ENCODE results near the gene CSH2.
"Not testable (repeated sequence)": the region's sequence is repeated elsewhere in the genome, so short reads cannot be mapped to it uniquely, and the experiment has no call there.

Gene CSH2

DNA sequence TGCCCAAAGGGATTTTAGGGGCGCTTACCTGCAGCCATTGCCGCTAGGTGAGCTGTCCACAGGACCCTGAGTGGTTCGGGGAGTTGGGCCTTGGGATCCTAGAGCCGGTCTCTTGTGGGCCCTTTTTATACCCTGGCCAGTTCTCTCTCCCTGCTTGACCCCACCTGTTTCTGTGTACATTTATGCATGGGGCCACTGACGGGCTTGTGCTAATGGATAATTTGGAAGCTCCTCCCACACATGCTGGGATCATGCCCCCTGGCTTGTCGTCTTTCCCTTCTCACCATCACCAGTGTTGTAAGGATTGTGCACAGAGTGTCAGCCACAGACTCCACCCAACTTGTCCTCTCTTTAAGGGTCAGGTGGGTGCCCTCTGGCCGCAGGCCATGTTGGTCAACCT lies at the start of gene CSH2:
Gene CSH2, minus strand, starts transcription at position 101 of the 400 bp plus-strand sequence. Its CDS starts 63 bp downstream, at position 38.
- not testable (repeated sequence) for DNase-seq

DNA sequence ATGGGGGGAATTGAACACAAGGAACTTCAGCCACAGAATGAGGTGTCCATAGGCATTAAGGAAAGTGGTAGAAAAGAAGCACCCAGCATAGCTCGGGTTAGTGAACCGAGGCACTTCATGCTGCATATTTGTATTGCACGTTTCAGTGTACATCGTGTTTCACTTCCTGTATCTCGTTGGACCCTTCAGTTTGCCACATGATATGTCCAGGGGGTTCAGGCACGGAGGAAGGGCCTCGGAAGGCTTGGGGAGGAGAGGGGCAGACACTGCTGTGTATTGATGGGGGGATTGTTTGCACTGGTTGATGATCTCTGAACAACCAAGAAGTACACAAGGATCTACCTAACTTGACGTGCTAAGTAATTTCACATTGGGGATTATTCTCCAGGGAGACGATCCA lies 48.9 kb upstream of the CSH2 start:
- not testable (repeated sequence) for DNase-seq

DNA sequence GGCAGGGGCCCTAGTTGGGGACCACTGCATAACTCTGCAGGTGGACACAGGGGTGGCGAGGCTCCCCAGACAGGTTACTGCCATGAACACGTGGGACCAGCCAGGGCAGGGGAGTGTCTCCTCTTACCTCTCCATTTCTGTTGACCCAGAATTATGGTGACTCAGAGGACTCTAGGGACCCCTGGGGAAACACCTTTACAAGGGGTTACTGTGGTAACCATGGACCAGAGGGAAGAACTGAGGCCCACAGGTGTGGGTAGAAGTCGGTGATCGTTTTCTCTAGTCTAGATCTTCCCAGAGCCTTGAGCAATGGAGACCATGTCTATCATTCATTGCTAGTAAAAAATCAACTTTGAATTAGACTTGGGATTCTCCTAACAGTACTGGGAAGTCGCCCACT lies 47.3 kb upstream of the CSH2 start:
- DNase-seq, result not testable (repeated sequence)

DNA sequence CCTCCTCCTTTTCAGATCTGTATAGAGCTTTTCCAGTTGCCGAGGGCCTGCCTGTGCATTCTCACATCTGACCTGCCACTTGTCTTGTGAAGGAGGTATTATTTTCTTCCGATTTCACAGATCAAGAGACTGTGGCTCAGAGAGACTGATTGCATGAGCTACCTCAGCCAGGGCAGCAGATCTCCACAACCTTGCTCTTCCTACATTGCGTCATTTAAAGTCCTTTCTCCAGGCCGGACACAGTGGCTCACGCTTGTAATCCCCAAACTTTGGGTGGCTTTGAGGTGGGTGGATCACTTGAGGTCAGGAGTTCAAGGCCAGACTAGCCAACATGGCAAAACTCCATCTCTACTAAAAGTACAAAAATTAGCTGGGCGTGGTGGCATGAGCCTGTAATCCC lies 46.6 kb upstream of the CSH2 start:
- DNase-seq, result not testable (repeated sequence)

DNA sequence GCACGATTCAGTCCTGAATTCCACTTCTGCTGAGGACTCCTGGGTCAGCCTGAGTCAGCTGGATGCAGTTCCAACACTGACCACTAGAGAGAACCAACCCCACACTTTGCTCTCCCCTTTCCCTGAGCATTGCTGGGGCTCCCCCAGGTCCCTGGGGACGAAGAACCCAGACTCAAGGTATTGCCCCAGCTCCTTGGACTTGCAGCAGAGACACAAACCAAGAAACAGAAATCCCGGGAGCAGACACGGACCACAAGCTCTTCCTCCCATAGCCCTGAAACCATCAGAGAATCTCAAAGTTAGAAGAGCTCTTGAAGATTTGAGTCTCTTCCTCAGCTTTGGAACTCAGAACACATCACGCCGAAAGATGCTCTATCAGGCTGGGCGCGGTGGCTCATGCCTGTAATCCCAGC lies 45.8 kb upstream of the CSH2 start:
- peak; percentile 58 for DNase-seq

DNA sequence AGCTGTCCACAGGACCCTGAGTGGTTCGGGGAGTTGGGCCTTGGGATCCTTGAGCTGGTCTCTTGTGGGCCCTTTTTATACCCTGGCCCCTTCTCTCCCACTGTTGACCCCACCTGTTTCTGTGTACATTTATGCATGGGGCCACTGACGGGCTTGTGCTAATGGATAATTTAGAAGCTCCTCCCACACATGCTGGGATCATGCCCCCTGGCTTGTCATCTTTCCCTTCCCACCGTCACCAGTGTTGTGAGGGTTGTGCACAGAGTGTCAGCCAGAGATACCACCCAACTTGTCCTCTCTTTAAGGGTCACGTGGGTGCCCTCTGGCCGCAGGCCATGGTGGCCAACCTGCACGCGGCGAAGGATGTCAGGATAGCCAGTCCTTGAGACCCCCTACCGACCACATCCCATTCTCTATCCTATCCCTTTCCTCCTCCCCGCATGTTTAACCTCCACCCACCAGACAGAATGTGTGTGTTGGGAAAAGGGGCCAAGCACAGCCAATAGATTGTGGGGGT lies 45.4 kb upstream of the CSH2 start, which contains the start of gene GH1:
Gene GH1, minus strand, starts transcription at position 51 of the 517 bp plus-strand sequence. CDS start 63 bp downstream, outside the sequence.
- DNase-seq, result not testable (repeated sequence)

DNA sequence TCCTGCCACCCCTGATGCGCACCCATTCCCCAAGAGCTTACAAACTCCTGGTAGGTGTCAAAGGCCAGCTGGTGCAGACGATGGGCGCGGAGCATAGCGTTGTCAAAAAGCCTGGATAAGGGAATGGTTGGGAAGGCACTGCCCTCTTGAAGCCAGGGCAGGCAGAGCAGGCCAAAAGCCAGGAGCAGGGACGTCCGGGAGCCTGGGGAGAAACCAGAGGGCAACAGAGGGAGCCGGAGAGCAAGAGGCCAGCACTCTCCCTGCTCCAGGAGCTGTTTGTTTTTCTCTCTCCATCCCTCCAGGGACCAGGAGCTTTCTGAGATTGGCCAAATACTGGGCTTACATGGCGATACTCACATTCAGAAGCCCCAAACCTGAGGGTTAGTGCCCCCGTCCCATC lies 44.8 kb upstream of the CSH2 start:
- no peak for DNase-seq

DNA sequence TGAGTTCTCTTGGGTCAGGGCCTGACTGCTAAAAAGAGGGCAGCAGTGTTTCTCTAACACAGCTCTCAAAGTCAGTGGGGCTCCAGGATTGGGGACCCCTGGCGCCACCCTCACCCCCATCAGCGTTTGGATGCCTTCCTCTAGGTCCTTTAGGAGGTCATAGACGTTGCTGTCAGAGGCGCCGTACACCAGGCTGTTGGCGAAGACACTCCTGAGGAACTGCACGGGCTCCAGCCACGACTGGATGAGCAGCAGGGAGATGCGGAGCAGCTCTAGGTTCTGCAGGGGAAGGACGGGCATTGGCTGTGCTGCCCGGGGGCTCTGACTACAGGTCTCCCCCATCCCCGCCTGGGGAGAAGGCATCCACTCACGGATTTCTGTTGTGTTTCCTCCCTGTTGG lies 44.2 kb upstream of the CSH2 start:
- no peak for DNase-seq

DNA sequence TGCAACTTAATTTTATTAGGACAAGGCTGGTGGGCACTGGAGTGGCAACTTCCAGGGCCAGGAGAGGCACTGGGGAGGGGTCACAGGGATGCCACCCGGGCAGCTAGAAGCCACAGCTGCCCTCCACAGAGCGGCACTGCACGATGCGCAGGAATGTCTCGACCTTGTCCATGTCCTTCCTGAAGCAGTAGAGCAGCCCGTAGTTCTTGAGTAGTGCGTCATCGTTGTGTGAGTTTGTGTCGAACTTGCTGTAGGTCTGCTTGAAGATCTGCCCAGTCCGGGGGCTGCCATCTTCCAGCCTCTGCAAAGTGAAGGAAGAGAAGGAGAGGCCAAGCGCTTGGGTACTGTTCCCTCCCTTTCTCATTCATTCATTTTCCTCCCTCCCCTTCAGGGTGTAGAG lies 43.7 kb upstream of the CSH2 start:
- DNase-seq, result not testable (repeated sequence)

DNA sequence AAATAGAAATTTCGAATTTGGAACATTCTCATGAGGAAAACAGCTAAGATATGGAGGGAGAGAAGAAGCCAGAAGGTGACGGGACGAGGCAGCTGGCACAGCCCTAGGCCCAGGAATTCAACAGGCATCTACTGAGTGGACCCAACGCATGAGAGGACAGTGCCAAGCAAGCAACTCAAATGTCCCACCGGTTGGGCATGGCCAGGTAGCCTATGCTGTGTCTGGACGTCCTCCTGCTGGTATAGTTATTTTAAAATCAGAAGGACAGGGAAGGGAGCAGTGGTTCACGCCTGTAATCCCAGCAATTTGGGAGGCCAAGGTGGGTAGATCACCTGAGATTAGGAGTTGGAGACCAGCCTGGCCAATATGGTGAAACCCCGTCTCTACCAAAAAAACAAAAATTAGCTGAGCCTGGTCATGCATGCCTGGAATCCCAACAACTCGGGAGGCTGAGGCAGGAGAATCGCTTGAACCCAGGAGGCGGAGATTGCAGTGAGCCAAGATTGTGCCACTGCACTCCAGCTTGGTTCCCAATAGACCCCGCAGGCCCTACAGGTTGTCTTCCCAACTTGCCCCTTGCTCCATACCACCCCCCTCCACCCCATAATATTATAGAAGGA lies 43.2 kb upstream of the CSH2 start:
- no peak for DNase-seq

DNA sequence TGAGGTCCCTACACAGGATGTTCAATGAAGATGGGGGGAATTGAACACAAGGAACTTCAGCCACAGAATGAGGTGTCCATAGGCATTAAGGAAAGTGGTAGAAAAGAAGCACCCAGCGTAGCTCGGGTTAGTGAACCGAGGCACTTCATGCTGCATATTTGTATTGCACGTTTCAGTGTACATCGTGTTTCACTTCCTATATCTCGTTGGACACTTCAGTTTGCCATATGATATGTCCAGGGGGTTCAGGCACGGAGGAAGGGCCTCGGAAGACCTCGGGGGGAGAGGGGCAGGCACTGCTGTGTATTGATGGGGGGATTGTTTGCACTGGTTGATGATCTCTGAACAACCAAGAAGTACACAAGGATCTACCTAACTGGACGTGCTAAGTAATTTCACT lies 42.3 kb upstream of the CSH2 start:
- DNase-seq, result not testable (repeated sequence)

DNA sequence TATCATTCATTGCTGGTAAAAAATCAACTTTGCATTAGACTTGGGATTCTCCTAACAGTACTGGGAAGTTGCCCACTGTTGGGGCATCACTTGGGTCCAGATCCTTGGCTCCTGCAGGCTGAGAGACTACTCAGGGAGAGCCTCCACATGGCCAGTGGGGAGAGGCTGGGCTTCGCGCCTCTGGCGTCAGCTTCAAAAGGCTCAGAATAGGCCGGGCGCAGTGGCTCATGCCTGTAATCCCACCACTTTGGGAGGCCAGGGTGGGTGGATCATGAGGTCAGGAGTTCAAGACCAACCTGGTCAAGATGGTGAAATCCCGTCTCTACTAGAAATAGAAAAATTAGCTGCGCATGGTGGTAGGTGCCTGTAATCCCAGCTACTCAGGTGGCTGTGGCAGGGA lies 41.0 kb upstream of the CSH2 start:
- no peak for DNase-seq

DNA sequence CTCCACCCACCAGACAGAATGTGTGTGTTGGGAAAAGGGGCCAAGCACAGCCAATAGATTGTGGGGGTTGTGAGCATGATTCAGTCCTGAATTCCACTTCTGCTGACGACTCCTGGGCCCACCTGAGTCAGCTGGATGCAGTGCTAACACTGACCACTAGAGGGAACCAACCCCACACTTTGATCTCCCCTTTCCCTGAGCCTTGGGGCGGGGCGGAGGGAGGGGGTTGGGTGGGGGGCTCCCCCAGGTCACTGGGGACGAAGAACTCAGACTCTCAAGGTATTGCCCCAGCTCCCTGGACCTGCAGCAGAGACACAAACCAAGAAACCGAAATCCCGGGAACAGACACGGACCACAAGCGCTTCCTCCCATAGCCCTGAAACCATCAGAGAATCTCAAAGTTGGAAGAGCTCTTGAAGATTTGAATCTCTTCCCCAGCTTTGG lies 38.2 kb upstream of the CSH2 start:
- peak; percentile 29 for DNase-seq

DNA sequence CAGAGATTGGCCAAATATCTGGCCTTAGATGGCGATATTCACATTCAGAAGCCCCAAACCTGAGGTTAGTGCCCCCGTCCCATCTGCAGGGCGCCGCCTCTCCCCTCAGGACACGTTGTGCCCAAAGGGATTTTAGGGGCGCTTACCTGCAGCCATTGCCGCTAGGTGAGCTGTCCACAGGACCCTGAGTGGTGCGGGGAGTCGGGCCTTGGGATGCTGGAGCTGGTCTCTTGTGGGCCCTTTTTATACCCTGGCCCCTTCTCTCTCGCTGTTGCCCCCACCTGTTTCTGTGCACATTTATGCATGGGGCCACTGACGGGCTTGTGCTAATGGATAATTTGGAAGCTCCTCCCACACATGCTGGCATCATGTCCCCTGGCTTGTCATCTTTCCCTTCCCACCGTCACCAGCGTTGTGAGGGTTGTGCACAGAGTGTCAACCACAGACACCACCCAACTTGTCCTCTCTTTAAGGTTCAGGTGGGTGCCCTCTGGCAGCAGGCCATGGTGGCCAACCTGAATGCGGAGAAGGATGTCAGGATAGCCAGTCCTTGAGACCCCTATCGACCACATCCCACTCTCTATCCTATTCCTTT lies 37.7 kb upstream of the CSH2 start, which contains the start of gene CSHL1:
Gene CSHL1, minus strand, starts transcription at position 218 of the 595 bp plus-strand sequence. Its CDS starts 62 bp downstream, at position 156.
- DNase-seq, result no peak

DNA sequence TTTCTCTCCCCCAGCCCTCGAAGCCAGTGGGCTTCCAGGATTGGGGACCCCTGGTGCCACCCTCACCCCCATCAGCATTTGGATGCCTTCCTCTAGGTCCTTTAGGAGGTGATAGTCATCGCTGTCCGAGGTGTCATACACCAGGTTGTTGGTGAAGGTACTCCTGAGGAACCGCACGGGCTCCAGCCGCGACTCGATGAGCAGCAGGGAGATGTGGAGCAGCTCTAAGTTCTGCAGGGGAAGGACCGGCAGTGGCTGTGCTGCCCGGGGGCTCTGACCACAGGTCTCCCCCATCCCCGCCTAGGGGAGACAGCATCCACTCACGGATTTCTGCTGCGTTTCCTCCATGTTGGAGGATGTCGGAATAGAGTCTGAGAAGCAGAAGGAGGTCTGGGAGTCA lies 36.6 kb upstream of the CSH2 start:
- DNase-seq, result no peak

DNA sequence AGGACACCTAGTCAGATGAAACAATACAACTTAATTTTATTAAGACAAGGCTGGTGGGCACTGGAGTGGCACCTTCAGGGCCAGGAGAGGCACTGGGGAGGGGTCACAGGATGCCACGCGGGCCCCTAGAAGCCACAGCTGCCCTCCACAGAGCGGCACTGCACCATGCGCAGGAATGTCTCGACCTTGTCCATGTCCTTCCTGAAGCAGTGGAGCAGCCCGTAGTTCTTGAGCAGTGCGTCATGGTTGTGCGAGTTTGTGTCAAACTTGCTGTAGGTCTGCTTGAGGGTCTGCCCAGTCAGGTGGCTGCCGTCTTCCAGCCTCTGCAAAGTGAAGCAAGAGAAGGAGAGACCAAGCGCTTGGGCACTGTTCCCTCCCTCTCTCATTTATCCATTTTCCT lies 36.1 kb upstream of the CSH2 start:
- not testable (repeated sequence) for DNase-seq

DNA sequence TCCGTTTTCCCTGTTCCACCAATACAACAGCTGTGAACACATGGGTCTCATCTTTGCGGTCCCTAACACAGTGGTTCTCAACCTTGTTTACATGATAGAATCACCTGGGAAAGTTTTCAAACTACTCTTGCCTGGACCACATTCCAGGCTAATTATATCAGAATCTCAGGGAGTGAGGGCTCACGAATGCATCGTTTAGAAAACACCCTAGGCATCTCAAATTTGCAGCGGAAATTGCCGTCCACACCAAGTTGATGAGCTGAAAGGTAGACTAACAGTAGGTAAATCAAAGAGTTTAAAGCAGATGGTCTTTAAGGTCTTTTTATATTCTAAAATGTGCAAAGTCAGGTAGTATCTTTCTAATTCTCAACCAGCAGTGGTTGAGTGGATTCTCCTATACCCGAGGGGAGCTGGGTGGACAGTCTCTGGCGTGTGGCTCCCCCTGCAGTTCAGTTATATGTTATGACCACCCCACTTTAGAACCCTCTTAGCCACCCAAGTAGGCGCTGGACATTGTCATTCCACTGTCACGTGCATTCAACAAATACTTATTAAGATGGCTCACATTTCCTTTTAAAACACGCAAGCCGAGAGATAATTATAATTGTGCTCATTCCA lies 33.8 kb upstream of the CSH2 start:
- peak; percentile 7 for DNase-seq

DNA sequence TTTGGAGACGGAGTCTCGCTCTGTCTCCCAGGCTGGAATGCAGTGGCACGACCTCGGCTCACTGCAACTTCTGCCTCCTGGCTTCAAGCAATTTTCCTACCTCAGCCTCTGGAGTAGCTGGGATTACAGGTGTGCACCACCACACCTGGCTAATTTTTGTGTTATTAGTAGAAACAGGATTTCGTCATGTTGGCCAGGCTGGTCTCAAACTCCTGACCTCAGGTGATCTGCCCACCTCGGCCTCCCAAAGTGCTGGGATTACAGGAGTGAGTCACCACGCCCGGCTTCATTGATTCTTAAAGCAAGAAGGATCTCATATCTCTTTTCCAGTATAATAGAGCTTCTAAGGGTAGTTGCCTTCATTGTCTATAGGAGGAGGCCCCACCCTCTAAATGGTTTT lies 31.3 kb upstream of the CSH2 start:
- DNase-seq, result not testable (repeated sequence)

DNA sequence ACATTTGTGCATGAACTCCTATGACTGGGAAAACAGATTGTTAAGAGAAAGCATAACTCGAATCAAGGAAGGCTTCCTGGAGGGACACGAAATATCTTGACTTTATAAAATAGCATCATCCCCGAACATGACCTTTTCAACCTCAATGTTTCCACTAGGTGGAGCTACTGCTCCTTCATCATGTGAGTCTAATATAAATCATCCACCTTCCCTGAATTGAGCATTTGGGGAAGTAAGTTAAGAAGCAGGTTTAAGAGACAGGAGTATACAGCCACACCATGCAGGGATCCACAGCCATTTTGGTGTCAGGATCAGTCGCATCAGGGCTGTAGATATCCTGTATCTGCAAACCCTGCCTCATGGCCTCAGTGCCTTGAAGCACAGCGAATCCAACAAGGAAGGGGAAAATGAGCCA lies 30.3 kb upstream of the CSH2 start:
- not testable (repeated sequence) for DNase-seq

DNA sequence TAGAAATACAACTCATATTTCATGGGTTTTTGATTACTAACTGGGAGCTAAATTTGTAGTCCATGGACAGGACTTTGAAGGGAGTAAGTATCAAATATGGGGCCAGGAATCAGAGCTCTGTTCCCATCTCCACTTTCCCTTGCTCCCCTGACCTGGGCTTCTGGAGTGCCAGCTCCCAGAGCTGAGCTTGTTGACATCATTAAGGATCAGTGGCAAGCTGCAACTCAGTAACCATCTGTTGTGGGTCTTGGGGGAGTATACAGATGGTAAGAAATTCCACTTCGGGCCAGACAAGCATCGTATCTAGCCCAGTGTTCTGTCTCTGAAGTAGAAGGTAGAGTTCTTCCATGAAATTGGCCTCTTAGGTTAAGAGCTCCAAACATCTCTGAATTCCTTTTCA lies 28.5 kb upstream of the CSH2 start:
- not testable (repeated sequence) for DNase-seq

DNA sequence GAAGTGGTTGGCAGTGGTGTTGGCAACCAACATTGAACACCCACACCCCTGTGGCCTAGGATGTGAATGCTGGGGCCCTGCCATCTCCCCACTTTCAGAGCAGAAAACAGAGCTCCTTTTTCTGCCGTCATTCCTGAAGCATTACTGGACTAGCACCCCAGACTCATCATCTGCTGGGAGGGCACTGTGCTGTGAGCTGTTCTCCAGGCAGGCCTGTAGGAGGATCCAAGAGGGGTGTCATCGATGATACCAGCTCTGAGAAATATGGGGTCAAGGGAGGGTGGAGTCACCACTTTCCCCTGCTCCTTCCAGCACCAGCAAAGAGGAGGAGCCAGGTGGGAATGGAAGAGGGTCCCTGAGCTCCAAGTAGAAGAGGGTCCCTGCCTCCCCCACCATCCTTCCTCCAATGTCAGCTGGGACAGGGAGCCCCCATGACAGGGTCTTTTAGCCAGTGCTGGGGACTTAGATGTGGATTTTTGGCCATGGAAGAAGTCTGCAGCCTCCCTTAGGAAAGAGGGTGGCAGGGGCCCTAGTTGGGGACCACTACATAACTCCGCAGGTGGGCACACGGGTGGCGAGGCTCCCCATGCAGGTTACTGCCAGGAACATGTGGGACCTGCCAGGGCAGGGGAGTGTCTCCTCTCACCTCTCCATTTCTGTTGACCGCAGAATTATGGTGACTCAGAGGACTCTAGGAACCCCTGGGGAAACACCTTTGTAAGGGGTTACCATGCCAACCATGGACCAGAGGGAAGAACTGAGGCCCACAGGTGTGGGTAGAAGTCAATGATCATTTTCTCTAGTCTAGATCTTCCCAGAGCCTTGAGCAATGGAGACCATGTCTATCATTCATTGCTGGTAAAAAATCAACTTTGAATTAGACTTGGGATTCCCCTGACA lies 25.7 kb upstream of the CSH2 start:
- DNase-seq, result not testable (repeated sequence)

DNA sequence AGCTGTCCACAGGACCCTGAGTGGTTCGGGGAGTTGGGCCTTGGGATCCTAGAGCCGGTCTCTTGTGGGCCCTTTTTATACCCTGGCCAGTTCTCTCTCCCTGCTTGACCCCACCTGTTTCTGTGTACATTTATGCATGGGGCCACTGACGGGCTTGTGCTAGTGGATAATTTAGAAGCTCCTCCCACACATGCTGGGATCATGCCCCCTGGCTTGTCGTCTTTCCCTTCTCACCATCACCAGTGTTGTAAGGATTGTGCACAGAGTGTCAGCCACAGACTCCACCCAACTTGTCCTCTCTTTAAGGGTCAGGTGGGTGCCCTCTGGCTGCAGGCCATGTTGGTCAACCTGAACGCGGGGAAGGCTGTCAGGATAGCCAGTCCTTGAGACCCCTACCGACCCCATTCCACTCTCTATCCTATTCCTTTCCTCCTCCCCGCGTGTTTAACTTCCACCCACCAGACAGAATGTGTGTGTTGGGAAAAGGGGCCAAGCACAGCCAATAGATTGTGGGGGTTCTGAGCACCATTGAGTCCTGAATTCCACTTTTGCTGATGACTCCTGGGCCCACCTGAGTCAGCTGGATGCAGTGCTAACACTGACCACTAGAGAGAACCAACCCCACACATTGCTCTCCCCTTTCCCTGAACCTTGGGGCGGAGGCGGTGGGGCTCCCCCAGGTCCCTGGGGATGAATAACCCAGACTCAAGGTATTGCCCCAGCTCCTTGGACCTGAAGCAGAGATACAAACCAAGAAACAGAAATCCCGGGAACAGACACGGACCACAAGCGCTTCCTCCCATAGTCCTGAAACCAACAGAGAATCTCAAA lies 23.3 kb upstream of the CSH2 start, which contains the start of gene CSH1:
Gene CSH1, minus strand, starts transcription at position 51 of the 831 bp plus-strand sequence. CDS start 63 bp downstream, outside the sequence.
- not testable (repeated sequence) for DNase-seq
